Calu3 (cell line): ENCODE data around the gene MEIS3. TPM values are rescaled to one million over a fixed set of nuclear protein-coding genes. Genes with fewer than 3 reads are reported as not detected.
"Not testable (repeated sequence)": the region's sequence is repeated elsewhere in the genome, so short reads cannot be mapped to it uniquely, and the experiment has no call there.

ENCODE experiments used
- BruUV-seq: library from RNA; stranded (reverse); fragments of 400-500 nt; replicated peaks from 2 replicates; lab custom pipeline; 2021; lab: Mats Ljungman, UMichigan
- CTCF ChIA-PET: fragments of 300-600 bp; sonication (Branson Sonifier 250); formaldehyde crosslinking; loops from one replicate; lab custom pipeline; 2022; ENCODE audit warnings: antibody characterized with exemption; lab: Charles Lee
- DNase-seq: peaks from one replicate; pipeline ENCODE4 v3.0.0; 2022
- H3K27ac Mint-ChIP-seq: one replicate; pipeline ENCODE4 v1.8.0; 2022; ENCODE audit warnings: mixed read lengths; ENCODE audit not compliant: unreplicated experiment
- H3K27me3 Mint-ChIP-seq: one replicate; pipeline ENCODE4 v1.8.0; 2022; ENCODE audit warnings: mixed read lengths; ENCODE audit not compliant: unreplicated experiment
- H3K36me3 Mint-ChIP-seq: one replicate; pipeline ENCODE4 v1.8.0; 2022; ENCODE audit warnings: mild to moderate bottlenecking, moderate library complexity, mixed read lengths; ENCODE audit not compliant: insufficient read depth, unreplicated experiment
- H3K4me1 Mint-ChIP-seq: one replicate; pipeline ENCODE4 v1.8.0; 2022; ENCODE audit warnings: mild to moderate bottlenecking, low read depth, mixed read lengths; ENCODE audit not compliant: unreplicated experiment
- H3K4me3 Mint-ChIP-seq: one replicate; pipeline ENCODE4 v1.8.0; 2022; ENCODE audit warnings: mild to moderate bottlenecking, low read depth, moderate library complexity, mixed read lengths; ENCODE audit not compliant: unreplicated experiment
- H3K9me3 Mint-ChIP-seq: one replicate; pipeline ENCODE4 v1.8.0; 2022; ENCODE audit warnings: low read depth, mixed read lengths; ENCODE audit not compliant: unreplicated experiment
- intact Hi-C: fragments of 100-400 bp; cut with micrococcal nuclease; formaldehyde crosslinking; loops from one replicate; pipeline ENCODE4 v1.10.0; 2022; ENCODE audit not compliant: unreplicated experiment
- total RNA-seq: library from RNA; stranded (reverse); gene quantifications from 2 replicates; pipeline ENCODE4 v1.2.3, GENCODE V29; 2022
- TF ChIP-seq, protein P1 (sequence below): fragments of 200-600 bp; IDR thresholded peaks from one replicate; pipeline ENCODE4 v1.8.0; 2022; ENCODE audit warnings: antibody characterized with exemption; ENCODE audit not compliant: unreplicated experiment

Gene MEIS3
- total RNA-seq, 1 experiment from 2014 or later = 0.87 TPM

DNA sequence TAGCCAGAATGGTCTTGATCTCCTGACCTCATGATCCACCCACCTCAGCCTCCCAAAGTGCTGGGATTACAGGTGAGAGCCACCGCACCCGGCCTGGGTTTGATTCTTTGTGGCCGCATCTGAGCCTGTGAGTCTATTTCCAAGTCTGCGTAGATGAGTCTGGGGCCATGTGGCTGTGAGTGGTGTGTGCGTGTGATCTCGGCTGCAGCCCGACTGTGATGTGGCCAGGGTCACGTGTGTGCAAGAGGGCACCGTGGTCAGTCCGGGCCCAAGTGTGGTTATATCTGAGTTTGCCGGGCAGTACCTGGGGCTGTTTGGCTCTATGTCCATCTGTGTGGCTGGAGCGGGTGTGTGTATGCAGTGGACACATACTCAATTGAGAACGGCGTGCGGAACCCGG is 5.4 kb downstream of the MEIS3 start:
- Mint-ChIP-seq H3K27ac (no peak overlapping the region), H3K36me3 (peaks cover 12% of the 10 kb centered on the region), H3K4me1 (peaks cover 17% of the 10 kb centered on the region), H3K27me3 (peaks cover 96% of the 10 kb centered on the region), H3K4me3 (no peak overlapping the region), H3K9me3 (no peaks in the 10 kb centered on the region)
- CTCF ChIA-PET = interaction anchor here (1.1 to 2.9 kb wide), 3 partner anchors 14 to 293 kb away, joined by 4 to 15 read pairs (median 4); partner anchors contain the start of gene DHX34
- DNase-seq = no peak
- intact Hi-C loops = loop anchor here (5.0 kb wide), 1 partner anchor 117 kb away; no protein-coding TSS in a partner anchor
- TF ChIP-seq, protein P1, sequence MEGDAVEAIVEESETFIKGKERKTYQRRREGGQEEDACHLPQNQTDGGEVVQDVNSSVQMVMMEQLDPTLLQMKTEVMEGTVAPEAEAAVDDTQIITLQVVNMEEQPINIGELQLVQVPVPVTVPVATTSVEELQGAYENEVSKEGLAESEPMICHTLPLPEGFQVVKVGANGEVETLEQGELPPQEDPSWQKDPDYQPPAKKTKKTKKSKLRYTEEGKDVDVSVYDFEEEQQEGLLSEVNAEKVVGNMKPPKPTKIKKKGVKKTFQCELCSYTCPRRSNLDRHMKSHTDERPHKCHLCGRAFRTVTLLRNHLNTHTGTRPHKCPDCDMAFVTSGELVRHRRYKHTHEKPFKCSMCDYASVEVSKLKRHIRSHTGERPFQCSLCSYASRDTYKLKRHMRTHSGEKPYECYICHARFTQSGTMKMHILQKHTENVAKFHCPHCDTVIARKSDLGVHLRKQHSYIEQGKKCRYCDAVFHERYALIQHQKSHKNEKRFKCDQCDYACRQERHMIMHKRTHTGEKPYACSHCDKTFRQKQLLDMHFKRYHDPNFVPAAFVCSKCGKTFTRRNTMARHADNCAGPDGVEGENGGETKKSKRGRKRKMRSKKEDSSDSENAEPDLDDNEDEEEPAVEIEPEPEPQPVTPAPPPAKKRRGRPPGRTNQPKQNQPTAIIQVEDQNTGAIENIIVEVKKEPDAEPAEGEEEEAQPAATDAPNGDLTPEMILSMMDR = no peak
- BruUV-seq = no TSS peak

- not testable (repeated sequence) for H3K36me3 Mint-ChIP-seq, DNase-seq, H3K4me3 Mint-ChIP-seq, H3K27ac Mint-ChIP-seq, H3K4me1 Mint-ChIP-seq, BruUV-seq, H3K9me3 Mint-ChIP-seq
- CTCF ChIA-PET = interaction anchor here (1.3 kb wide), 1 partner anchor 16 kb away, joined by 3 read pairs; no protein-coding TSS in a partner anchor
- intact Hi-C loops = loop anchor here (5.0 kb wide), 1 partner anchor 114 kb away; no protein-coding TSS in a partner anchor
- H3K27me3 Mint-ChIP-seq = peaks cover 96% of the 10 kb centered on the region
These were observed 7.6 kb downstream of the MEIS3 start for GRCh38 chr19:47411696-47412095.

DNA sequence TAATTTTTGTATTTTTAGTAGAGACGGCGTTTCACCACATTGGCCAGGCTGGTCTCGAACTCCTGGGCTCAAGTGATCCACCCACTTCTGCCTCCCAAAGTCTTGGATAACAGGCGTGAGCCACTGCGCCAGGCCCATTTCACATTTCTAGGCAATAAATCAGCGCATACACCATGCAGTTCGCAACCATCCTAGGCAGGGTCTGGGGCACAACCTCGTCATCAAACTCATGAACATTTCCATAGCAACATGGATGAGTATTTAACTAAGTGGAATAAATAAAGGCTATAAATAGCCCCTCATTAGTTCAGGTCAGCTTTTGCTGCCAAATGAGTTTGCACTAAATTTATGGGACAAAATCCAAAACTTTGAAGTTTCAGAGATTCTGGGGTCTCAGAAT is 8.2 kb downstream of the MEIS3 start:
- peaks cover 96% of the 10 kb centered on the region for H3K27me3 Mint-ChIP-seq
- peaks cover 7% of the 10 kb centered on the region for H3K4me1 Mint-ChIP-seq
- TF ChIP-seq, protein P1 = no peak
- no peak for DNase-seq
- intact Hi-C loops = loop anchor here (5.0 kb wide), 1 partner anchor 114 kb away; no protein-coding TSS in a partner anchor
- no peaks in the 10 kb centered on the region for H3K36me3 Mint-ChIP-seq
- no TSS peak for BruUV-seq
- H3K27ac Mint-ChIP-seq = no peak overlapping the region
- H3K9me3 Mint-ChIP-seq = peaks cover 2% of the 10 kb centered on the region
- CTCF ChIA-PET = interaction anchor here (1.3 kb wide), 1 partner anchor 17 kb away, joined by 3 read pairs; no protein-coding TSS in a partner anchor
- H3K4me3 Mint-ChIP-seq = no peak overlapping the region

- intact Hi-C loops = no loop called here
- no TSS peak for BruUV-seq
- no peaks in the 10 kb centered on the region for H3K36me3 Mint-ChIP-seq
- TF ChIP-seq, protein P1 = no peak
- peaks cover 2% of the 10 kb centered on the region for H3K9me3 Mint-ChIP-seq
- H3K27ac Mint-ChIP-seq = no peak overlapping the region
- CTCF ChIA-PET = no interaction called here
- no peak for DNase-seq
- H3K4me1 Mint-ChIP-seq = no peaks in the 10 kb centered on the region
- no peak overlapping the region for H3K4me3 Mint-ChIP-seq
- H3K27me3 Mint-ChIP-seq = peaks cover 96% of the 10 kb centered on the region
These were observed 11.0 kb downstream of the MEIS3 start for GRCh38 chr19:47408156-47408938.

DNA sequence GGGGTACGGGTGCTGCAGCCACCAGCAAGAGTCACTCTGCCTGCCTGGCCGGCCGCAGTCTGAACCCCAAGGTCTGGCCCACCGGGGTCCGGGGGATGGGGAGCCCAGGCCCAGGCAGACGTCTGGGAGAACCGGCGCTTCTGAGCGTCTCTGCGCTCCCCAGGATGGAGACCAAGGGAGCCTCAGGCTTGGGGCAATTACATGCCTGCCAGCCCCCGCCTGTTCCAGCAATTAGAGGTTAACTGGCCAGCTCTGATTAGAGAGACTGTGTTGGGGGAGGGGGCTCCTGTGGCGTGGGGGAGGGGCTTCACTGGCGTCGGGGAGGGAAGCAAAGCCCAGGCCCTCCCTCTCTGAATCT is 11.9 kb downstream of the MEIS3 start:
- intact Hi-C loops = no loop called here
- Mint-ChIP-seq H3K36me3 (no peaks in the 10 kb centered on the region), H3K27me3 (peaks cover 96% of the 10 kb centered on the region), H3K27ac (no peak overlapping the region), H3K9me3 (peaks cover 2% of the 10 kb centered on the region), H3K4me3 (no peak overlapping the region), H3K4me1 (no peaks in the 10 kb centered on the region)
- CTCF ChIA-PET = interaction anchor here (0.6 kb wide), 1 partner anchor 109 kb away, joined by 4 read pairs; no protein-coding TSS in a partner anchor
- no peak for DNase-seq
- TF ChIP-seq, protein P1 = no peak
- no TSS peak for BruUV-seq
